DMS 273 (cell line): ENCODE measurements around the gene ABHD17B.
A peak's percentile ranks its signal among the peaks of the same experiment; 100 is the strongest.
"Not testable (repeated sequence)": the region's sequence is repeated elsewhere in the genome, so short reads cannot be mapped to it uniquely, and the experiment has no call there.

ENCODE experiments used
- DNase-seq: peaks from one replicate; lab custom pipeline; 2025; ENCODE audit not compliant: unreplicated experiment; lab: John Stamatoyannopoulos, UW

The ABHD17B gene

GRCh38 chr9:71911061-71911907, at the start of gene ABHD17B, which contains the start of gene C9orf85:
Gene ABHD17B (minus strand): TSS chr9:71911193. CDS start chr9:71875080, 36,113 bp downstream.
Gene C9orf85 (plus strand): TSS chr9:71911639. CDS start chr9:71911735, 96 bp downstream.
- peak; percentile 100 for DNase-seq

GRCh38 chr9:71955300-71955915, 44.4 kb upstream of the ABHD17B start:
- no peak for DNase-seq

DNA sequence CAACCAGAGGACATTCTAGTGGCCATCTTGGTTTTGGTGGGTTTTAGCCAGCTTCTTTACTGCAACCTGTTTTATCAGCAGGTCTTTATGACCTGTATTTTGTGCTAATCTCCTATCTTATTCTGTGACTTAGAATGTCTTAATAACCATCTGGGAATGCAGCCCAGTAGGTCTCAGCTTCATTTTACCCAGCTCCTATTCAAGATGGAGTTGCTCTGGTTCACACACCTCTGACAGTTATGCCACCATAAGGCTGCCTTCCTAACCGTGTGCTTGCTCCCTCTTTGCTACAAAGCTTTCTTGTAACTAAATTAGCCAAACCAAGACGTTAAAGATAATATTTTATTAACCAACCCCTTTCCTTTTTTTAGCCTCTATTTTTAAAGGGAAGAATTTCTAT, 43.7 kb upstream of the ABHD17B start:
- DNase-seq, result not testable (repeated sequence)

DNA sequence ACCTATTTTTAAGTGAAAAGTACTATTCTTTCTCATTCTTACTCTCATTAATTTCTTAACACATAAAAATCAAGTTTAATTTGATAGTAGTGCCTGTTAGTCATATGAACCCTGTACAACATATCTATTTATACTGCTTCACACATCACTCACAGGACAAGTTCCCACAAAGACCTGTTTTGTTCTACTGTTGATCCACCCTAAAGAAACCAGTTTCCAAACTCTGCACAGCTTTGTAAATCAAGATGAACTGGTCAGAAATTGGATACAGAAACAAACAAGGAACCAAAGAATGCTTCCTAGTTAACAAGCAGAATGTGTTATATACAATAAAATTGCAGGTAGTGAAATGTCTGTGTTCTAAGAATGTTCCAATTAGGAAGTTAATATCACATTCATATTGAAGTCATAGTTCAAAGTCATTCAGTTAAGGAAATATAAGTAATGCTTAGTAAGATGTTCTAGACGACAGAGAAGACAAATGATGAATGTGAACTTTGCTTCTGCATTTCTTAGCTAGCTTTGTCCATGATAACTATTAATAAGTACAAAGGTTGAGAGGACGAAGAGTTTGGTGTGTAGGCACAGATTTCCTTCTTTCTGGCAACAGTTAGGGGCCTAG, 33.9 kb upstream of the ABHD17B start:
- no peak for DNase-seq

- DNase-seq, result no peak
These were observed 31.1 kb upstream of the ABHD17B start for GRCh38 chr9:71941998-71942567.

DNA sequence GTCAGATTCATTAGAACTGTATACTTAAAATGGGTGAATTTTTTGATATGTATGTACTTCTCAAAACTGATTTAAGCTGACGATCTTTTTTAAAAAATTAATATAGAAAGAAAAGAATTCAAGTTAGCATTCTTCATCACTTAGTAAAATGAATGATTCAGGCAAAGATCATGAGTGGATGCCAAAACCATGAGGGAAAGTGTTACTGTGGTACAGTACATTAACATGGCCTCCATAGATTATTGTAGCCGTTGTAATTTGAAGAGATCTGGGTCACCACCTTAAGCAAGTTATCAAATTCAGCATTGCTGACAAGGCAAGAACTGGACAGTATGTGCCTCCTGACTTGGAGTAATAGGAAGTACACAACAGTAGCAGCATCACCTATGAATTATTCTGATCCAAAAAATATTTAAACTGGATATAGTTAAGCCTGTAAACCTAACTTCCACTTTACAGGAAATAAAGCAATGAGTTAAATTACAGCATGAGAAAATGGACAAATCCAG, 30.1 kb upstream of the ABHD17B start:
- no peak for DNase-seq

DNA sequence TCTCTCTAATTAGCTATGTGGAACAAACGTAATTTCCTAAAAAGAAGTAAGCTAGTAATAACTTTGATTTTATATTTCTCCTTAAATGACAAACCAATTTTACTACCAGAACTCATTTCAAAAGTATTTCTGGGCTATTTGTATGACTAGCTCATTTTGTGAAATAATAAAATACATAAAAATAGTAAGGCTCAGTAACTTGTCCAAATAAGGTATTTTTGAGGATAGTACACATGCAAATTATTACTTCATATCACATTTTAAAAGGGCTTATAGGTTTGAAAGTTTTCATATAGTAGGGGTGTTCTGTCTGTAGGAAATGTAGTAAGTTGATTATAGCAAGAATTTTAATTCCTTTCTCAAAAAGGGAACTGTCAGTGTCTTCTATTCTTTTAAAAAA, 26.9 kb upstream of the ABHD17B start:
- no peak for DNase-seq

- DNase-seq, result no peak
These were observed 26.2 kb upstream of the ABHD17B start for GRCh38 chr9:71937070-71937625.

DNA sequence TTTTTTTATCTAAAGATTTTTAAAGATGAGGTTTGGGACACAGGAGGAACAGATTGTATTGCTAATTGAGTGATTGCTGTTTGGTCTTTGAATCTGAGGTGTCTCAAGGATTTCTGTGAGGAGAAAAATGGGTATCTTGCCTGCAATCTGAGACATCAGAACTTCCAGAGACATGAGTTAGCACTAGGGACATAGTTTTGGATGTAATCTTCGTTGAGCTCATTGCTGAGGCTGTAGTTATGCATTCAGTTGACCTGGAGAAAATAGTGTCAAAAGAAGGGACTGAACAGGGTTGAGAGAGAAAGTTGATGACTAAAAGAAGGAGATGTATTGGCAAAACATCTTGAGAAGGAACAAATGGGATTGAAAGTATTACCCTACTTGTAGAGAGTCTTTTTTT, 25.1 kb upstream of the ABHD17B start:
- DNase-seq, result no peak

DNA sequence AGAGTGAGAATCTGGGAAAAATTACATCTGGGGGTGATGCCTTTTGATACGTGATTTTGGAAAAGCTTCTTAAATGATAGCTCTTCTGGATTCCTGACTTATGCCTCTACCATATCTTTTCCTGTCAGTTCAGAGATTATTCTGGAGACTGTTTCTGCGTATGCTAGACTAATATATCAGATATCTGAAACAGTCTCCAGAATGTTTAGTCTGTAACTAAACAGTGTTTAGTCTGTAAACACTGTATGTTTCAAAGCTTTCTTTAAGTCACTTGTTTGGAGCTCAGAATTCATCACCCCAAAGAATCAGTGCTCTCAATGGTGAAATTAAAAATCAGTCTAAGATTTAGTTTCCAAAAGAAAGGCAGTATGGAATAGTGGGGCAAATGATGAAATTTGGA, 20.2 kb upstream of the ABHD17B start:
- DNase-seq, result no peak

GRCh38 chr9:71929791-71930440, 18.9 kb upstream of the ABHD17B start:
- DNase-seq, result no peak

DNA sequence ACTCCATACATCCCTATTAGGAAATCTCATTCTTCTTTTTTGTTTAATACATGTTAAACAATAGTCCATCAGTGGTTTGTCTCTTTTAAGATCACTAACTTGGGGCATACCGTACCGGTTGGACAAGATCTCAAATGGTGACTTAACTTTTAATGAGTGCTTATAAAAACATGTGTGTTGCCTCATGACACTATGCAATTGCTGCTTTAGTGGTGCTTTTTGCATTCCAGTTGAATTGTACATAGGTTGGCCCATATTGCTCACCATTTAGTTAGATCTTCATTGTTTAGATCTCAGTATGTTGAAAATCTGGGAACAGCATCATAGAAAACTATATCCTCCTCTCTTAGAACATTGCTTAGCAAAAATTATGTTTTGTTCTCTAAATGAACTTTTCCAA, 18.2 kb upstream of the ABHD17B start:
- no peak for DNase-seq

- no peak for DNase-seq
These were observed 17.8 kb upstream of the ABHD17B start for GRCh38 chr9:71928806-71929205.

GRCh38 chr9:71928376-71928775, 17.4 kb upstream of the ABHD17B start:
- no peak for DNase-seq

GRCh38 chr9:71925834-71926233, 14.8 kb upstream of the ABHD17B start:
- no peak for DNase-seq

- no peak for DNase-seq
These were observed 13.6 kb upstream of the ABHD17B start for GRCh38 chr9:71924576-71924975.

DNA sequence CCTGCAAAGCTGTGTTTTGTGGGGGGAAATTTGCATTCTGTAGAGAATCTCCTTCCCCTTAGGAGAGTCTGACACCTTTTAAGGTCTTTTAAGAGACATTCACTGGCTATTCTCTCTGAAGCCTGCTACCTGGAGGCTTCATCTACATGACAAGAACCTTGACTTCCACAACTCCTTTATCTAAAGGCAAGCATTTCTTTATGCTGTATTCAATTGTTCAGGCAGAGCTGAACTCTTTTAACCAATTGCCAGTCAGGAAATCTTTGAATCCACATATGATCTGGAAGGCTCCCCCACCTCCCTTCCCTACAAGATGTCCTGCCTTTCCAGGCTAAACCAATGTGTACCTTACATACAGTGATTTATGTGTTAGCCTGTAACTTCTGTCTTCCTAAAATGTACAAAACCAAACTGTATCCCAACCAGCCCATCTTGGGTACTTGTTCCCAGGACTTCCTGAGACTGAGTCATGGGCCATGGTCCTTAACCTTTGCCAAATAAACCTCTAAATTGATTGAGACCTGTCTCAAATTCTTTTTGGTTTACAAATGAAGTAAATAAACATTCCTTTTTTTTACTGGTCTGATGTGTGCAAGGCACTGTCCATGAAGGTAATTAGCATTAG, 10.3 kb upstream of the ABHD17B start:
- DNase-seq, result no peak

DNA sequence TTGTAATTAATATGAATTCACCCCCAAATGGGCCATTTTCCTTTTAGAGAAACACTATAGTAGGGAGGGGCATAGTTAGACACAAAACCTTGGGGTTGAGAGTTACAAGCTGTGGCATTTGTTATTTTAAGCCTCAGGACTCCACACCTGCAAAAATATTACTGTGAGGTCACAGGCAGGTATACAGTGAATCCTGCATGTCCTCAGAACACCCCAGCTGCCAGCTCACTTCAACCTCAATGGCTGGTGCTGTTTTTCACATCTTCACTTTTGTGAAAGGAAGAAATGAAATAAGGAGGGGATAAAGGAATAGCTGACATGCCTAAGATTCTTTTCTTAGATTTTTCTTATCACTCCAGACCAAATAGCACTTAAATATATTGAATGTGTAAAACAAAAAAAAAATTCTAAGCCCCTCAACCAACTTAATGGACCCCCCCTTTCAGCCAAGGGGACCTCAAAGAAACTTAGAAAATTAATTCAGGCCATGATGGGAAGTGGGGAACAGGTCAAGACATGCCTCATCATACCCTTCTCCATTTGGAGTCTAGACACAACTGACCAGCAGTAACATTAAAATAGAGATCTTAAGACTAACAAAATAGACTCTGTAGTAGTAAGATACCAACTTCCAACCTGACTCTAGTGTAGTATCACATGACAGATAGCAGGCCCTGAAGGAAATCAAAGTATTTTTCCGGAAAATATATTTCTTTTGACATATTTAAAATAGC, 9.6 kb upstream of the ABHD17B start:
- DNase-seq, result no peak

- DNase-seq, result no peak
These were observed 7.4 kb upstream of the ABHD17B start for GRCh38 chr9:71918419-71918818.
